ENCODE data around the gene CFAP97. TPM values are rescaled to one million over a fixed set of nuclear protein-coding genes. Genes with fewer than 3 reads are reported as not detected.
A peak's percentile ranks its signal among the peaks of the same experiment; 100 is the strongest.
"Not testable (repeated sequence)": the region's sequence is repeated elsewhere in the genome, so short reads cannot be mapped to it uniquely, and the experiment has no call there.

CFAP97 gene
- total and polyA plus RNA-seq, 2 experiments from 2014 or later, result 46.3 to 50.8 TPM

- TF ChIP-seq EZH2 (IDR thresholded peaks at IDR 0.05; ENCODE audit: insufficient read depth, poor library complexity, severe bottlenecking) (no peak), EZH2phosphoT487 (IDR thresholded peaks at IDR 0.05; ENCODE audit: insufficient read depth, low read depth) (no peak)
- Histone ChIP-seq H3K79me2 (ENCODE audit: insufficient read depth) (peaks cover 72% of the 10 kb centered on the region), H3K36me3 (ENCODE audit: low read depth) (no peaks in the 10 kb centered on the region), H3K27ac (peak overlapping the region; percentile 81), H3K9ac (peak overlapping the region; percentile 92; the same call in 1 of the 2 replicates), H3K27me3 (replicated peaks; ENCODE audit: insufficient read depth) (no peaks in the 10 kb centered on the region), H3F3A (ENCODE audit: insufficient read depth) (peaks cover 25% of the 10 kb centered on the region), H3K4me3 (peak overlapping the region; percentile 88), H3K9me2 (ENCODE audit: insufficient read depth) (no peaks in the 10 kb centered on the region), H3K4me1 (ENCODE audit: insufficient read depth) (peaks cover 18% of the 10 kb centered on the region), H3K9me3 (ENCODE audit: low read depth) (no peaks in the 10 kb centered on the region), H3K4me2 (ENCODE audit: unreplicated experiment) (peak overlapping the region; percentile 96), H4K20me1 (ENCODE audit: insufficient read depth) (no peaks in the 10 kb centered on the region), H2AFZ (peak overlapping the region; percentile 86; the same call in 1 of the 2 replicates)
- in situ Hi-C loops (cut with MboI), result no loop called here
- DNase-seq, result peak; percentile 30
- WGBS, 2 experiments (ENCODE audit: low coverage in 1 of 2, low lambda C conversion rate in 2 of 2, missing lambda C conversion rate in 2 of 2), result 73 to 75% methylated on average over 16 of the region's 16 CpGs
Measured at GRCh38 chr4:185201977-185202962, 1.5 kb downstream of the CFAP97 start.

- H3K27ac ChIP-seq; H3K4me1 ChIP-seq (ENCODE audit: insufficient read depth); H4K20me1 ChIP-seq (ENCODE audit: insufficient read depth); H3K9me2 ChIP-seq (ENCODE audit: insufficient read depth); H3K36me3 ChIP-seq (ENCODE audit: low read depth); in situ Hi-C loops (cut with MboI); H3K27me3 ChIP-seq (replicated peaks; ENCODE audit: insufficient read depth); H2AFZ ChIP-seq; H3K4me3 ChIP-seq; H3K9ac ChIP-seq; H3K4me2 ChIP-seq (ENCODE audit: unreplicated experiment); DNase-seq; H3K9me3 ChIP-seq (ENCODE audit: low read depth): not testable (repeated sequence)
- WGBS, 2 experiments (ENCODE audit: low coverage in 1 of 2, low lambda C conversion rate in 2 of 2, missing lambda C conversion rate in 2 of 2), result 97 to 99% methylated on average over 4 of the region's 4 CpGs
- peaks cover 92% of the 10 kb centered on the region for H3K79me2 ChIP-seq (ENCODE audit: insufficient read depth)
- peaks cover 15% of the 10 kb centered on the region for H3F3A ChIP-seq (ENCODE audit: insufficient read depth)
Measured at GRCh38 chr4:185198189-185198588, 5.6 kb downstream of the CFAP97 start.

- no peak overlapping the region for H3K4me2 ChIP-seq (ENCODE audit: unreplicated experiment)
- in situ Hi-C loops (cut with MboI), result no loop called here
- TF ChIP-seq EZH2phosphoT487 (IDR thresholded peaks at IDR 0.05; ENCODE audit: insufficient read depth, low read depth) (no peak), EZH2 (IDR thresholded peaks at IDR 0.05; ENCODE audit: insufficient read depth, poor library complexity, severe bottlenecking) (no peak)
- no peak overlapping the region for H3K4me3 ChIP-seq
- H3K36me3 ChIP-seq (ENCODE audit: low read depth), result no peaks in the 10 kb centered on the region
- H3K9me3 ChIP-seq (ENCODE audit: low read depth), result no peaks in the 10 kb centered on the region
- H3K79me2 ChIP-seq (ENCODE audit: insufficient read depth), result peaks cover 94% of the 10 kb centered on the region
- H4K20me1 ChIP-seq (ENCODE audit: insufficient read depth), result no peaks in the 10 kb centered on the region
- H3K4me1 ChIP-seq (ENCODE audit: insufficient read depth), result no peaks in the 10 kb centered on the region
- no peak for DNase-seq
- H2AFZ ChIP-seq, result no peak overlapping the region
- H3K9ac ChIP-seq, result no peak overlapping the region
- H3K27me3 ChIP-seq (replicated peaks; ENCODE audit: insufficient read depth), result no peaks in the 10 kb centered on the region
- no peaks in the 10 kb centered on the region for H3K9me2 ChIP-seq (ENCODE audit: insufficient read depth)
- H3K27ac ChIP-seq, result no peak overlapping the region
- 94 to 100% methylated on average over 2 of the region's 2 CpGs for WGBS, 2 experiments (ENCODE audit: low coverage in 1 of 2, low lambda C conversion rate in 2 of 2, missing lambda C conversion rate in 2 of 2)
- peaks cover 2% of the 10 kb centered on the region; the same call in 1 of the 2 replicates for H3F3A ChIP-seq (ENCODE audit: insufficient read depth)
Measured at GRCh38 chr4:185196437-185196836, 7.4 kb downstream of the CFAP97 start.

- in situ Hi-C loops (cut with MboI), result no loop called here
- peaks cover 10% of the 10 kb centered on the region for H3K36me3 ChIP-seq (ENCODE audit: low read depth)
- 71 to 73% methylated on average over 9 of the region's 9 CpGs for WGBS, 2 experiments (ENCODE audit: low coverage in 1 of 2, low lambda C conversion rate in 2 of 2, missing lambda C conversion rate in 2 of 2)
Measured at GRCh38 chr4:185194924-185195888, 8.6 kb downstream of the CFAP97 start.

More at GRCh38 chr4:185194924-185195888, 8.6 kb downstream of the CFAP97 start:
- no peaks in the 10 kb centered on the region for H3F3A ChIP-seq (ENCODE audit: insufficient read depth)
- H3K4me1 ChIP-seq (ENCODE audit: insufficient read depth), result no peaks in the 10 kb centered on the region
- H3K27ac ChIP-seq, result no peak overlapping the region
- no peaks in the 10 kb centered on the region for H4K20me1 ChIP-seq (ENCODE audit: insufficient read depth)
- H3K4me2 ChIP-seq (ENCODE audit: unreplicated experiment), result no peak overlapping the region
- H3K9ac ChIP-seq, result no peak overlapping the region
- no peak overlapping the region for H3K4me3 ChIP-seq
- H3K9me2 ChIP-seq (ENCODE audit: insufficient read depth), result no peaks in the 10 kb centered on the region
- H2AFZ ChIP-seq, result no peak overlapping the region
- DNase-seq, result no peak
- H3K9me3 ChIP-seq (ENCODE audit: low read depth), result no peaks in the 10 kb centered on the region
- peaks cover 94% of the 10 kb centered on the region for H3K79me2 ChIP-seq (ENCODE audit: insufficient read depth)
- TF ChIP-seq EZH2 (IDR thresholded peaks at IDR 0.05; ENCODE audit: insufficient read depth, poor library complexity, severe bottlenecking) (no peak), EZH2phosphoT487 (IDR thresholded peaks at IDR 0.05; ENCODE audit: insufficient read depth, low read depth) (no peak)
- H3K27me3 ChIP-seq (replicated peaks; ENCODE audit: insufficient read depth), result no peaks in the 10 kb centered on the region

Measured in GM23248 (cell line).